NCI-H1930 (cell line): ENCODE measurements around the gene NKAIN4.
"Not testable (repeated sequence)": the region's sequence is repeated elsewhere in the genome, so short reads cannot be mapped to it uniquely, and the experiment has no call there.

Source experiments
- DNase-seq, 2 experiments: peaks; one replicate each; lab custom pipeline; 2025; lab: John Stamatoyannopoulos, UW

NKAIN4 gene

GRCh38 chr20:63257629-63258028 lies 3.4 kb upstream of the NKAIN4 start:
- no peak for DNase-seq

GRCh38 chr20:63256954-63257353 lies 2.7 kb upstream of the NKAIN4 start:
- no peak for DNase-seq

GRCh38 chr20:63255931-63256704 lies 1.9 kb upstream of the NKAIN4 start:
- no peak for DNase-seq

- DNase-seq, result peak; percentile 21 to 62
These were observed 532 bp upstream of the NKAIN4 start for GRCh38 chr20:63254606-63255384.

- DNase-seq, result no peak
These were observed 628 bp downstream of the NKAIN4 start for GRCh38 chr20:63253438-63254231.

GRCh38 chr20:63253065-63253437 lies 1.2 kb downstream of the NKAIN4 start:
- DNase-seq, result no peak

GRCh38 chr20:63252284-63252711 lies 2.0 kb downstream of the NKAIN4 start:
- DNase-seq, result no peak

GRCh38 chr20:63251350-63251749 lies 2.9 kb downstream of the NKAIN4 start:
- DNase-seq, result not testable (repeated sequence)

- no peak for DNase-seq
These were observed 4.4 kb downstream of the NKAIN4 start for GRCh38 chr20:63249891-63250290.

GRCh38 chr20:63248835-63249591 lies 5.2 kb downstream of the NKAIN4 start:
- no peak for DNase-seq

- DNase-seq, result no peak
These were observed 6.5 kb downstream of the NKAIN4 start for GRCh38 chr20:63247671-63248228.

GRCh38 chr20:63246490-63247288 lies 7.6 kb downstream of the NKAIN4 start:
- no peak for DNase-seq

- no peak for DNase-seq
These were observed 9.8 kb downstream of the NKAIN4 start for GRCh38 chr20:63244468-63244867.

GRCh38 chr20:63243604-63244247 lies 10.5 kb downstream of the NKAIN4 start:
- DNase-seq, result no peak

GRCh38 chr20:63242736-63243135 lies 11.5 kb downstream of the NKAIN4 start:
- no peak for DNase-seq

GRCh38 chr20:63241272-63241671 lies 13.0 kb downstream of the NKAIN4 start:
- no peak for DNase-seq

GRCh38 chr20:63240004-63240403 lies 14.3 kb downstream of the NKAIN4 start:
- DNase-seq, result no peak

GRCh38 chr20:63239431-63239830 lies 14.8 kb downstream of the NKAIN4 start:
- DNase-seq, result no peak

- DNase-seq, result no peak
These were observed 15.6 kb downstream of the NKAIN4 start for GRCh38 chr20:63238514-63239125.

GRCh38 chr20:63238031-63238430 lies 16.2 kb downstream of the NKAIN4 start:
- no peak for DNase-seq
